Activated B cell treated with CpG ODN at 0.5 μM for 24 hours (primary cell): ENCODE data around the gene SLC6A11. TPM values are rescaled to one million over a fixed set of nuclear protein-coding genes. Genes with fewer than 3 reads are reported as not detected.
A peak's percentile ranks its signal among the peaks of the same experiment; 100 is the strongest.

Source experiments
- ATAC-seq: fragments of 200-7000 bp; cut with Tn5 transposase; one replicate; pipeline ENCODE4 v1.10.0; 2021; ENCODE audit warnings: low read depth, mild to moderate bottlenecking, moderate library complexity
- CTCF ChIA-PET: fragments of 350-600 bp; sonication (Branson Sonifier 250); formaldehyde crosslinking; loops from one replicate; lab custom pipeline; 2021; ENCODE audit warnings: antibody characterized with exemption; lab: Charles Lee
- POLR2A ChIA-PET: fragments of 350-600 bp; sonication (Branson Sonifier 250); formaldehyde crosslinking; loops from one replicate; lab custom pipeline; 2021; ENCODE audit warnings: antibody characterized with exemption; lab: Charles Lee
- DNase-seq: peaks from one replicate; pipeline ENCODE4 v3.0.0; 2022
- H3K27ac Mint-ChIP-seq: one replicate; pipeline ENCODE4 v1.8.0; 2020; ENCODE audit warnings: mixed read lengths
- H3K27me3 Mint-ChIP-seq: one replicate; pipeline ENCODE4 v1.8.0; 2021; ENCODE audit warnings: mixed read lengths
- H3K36me3 Mint-ChIP-seq: one replicate; pipeline ENCODE4 v1.8.0; 2021; ENCODE audit warnings: low read depth, mixed read lengths
- H3K4me1 Mint-ChIP-seq: one replicate; pipeline ENCODE4 v1.8.0; 2021; ENCODE audit warnings: mixed read lengths
- H3K4me3 Mint-ChIP-seq: one replicate; pipeline ENCODE4 v1.8.0; 2020; ENCODE audit warnings: mild to moderate bottlenecking, mixed read lengths
- H3K9me3 Mint-ChIP-seq: one replicate; pipeline ENCODE4 v1.8.0; 2020; ENCODE audit warnings: mixed read lengths
- intact Hi-C: fragments of 100-400 bp; cut with micrococcal nuclease; formaldehyde crosslinking; loops from one replicate; pipeline ENCODE4 v1.15.1; 2024
- total RNA-seq: library from RNA; stranded (reverse); gene quantifications from 2 replicates; pipeline ENCODE4 v1.2.3, GENCODE V29; 2022
- TF ChIP-seq, protein P1 (sequence below): fragments of 200-600 bp; IDR thresholded peaks from one replicate; pipeline ENCODE4 v1.8.0; 2022; ENCODE audit warnings: antibody characterized with exemption, mild to moderate bottlenecking

Gene SLC6A11
- total RNA-seq, 1 donor from 2014 or later, result not detected

DNA sequence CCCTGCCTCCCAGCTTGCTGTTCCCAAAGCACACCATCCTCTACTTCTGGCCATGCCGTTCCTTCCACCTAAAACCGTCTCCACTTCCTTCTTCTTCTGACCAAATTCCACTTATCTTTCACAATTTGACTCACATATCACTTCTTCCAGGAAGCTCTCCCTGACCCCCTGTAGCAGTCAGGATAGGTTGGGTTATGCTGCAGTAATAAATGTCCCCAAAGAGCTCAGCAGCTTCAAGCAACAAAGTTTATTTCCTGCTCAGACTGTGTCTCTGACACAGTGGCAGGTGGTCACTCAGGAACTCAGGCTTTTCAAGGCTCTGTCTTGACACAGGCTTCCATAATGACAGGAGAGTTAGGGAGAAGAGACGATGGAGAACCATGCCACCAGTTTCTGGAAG is 27.4 kb downstream of the SLC6A11 start:
- peaks cover 14% of the 10 kb centered on the region for H3K4me1 Mint-ChIP-seq
- no peak for DNase-seq
- TF ChIP-seq, protein P1, sequence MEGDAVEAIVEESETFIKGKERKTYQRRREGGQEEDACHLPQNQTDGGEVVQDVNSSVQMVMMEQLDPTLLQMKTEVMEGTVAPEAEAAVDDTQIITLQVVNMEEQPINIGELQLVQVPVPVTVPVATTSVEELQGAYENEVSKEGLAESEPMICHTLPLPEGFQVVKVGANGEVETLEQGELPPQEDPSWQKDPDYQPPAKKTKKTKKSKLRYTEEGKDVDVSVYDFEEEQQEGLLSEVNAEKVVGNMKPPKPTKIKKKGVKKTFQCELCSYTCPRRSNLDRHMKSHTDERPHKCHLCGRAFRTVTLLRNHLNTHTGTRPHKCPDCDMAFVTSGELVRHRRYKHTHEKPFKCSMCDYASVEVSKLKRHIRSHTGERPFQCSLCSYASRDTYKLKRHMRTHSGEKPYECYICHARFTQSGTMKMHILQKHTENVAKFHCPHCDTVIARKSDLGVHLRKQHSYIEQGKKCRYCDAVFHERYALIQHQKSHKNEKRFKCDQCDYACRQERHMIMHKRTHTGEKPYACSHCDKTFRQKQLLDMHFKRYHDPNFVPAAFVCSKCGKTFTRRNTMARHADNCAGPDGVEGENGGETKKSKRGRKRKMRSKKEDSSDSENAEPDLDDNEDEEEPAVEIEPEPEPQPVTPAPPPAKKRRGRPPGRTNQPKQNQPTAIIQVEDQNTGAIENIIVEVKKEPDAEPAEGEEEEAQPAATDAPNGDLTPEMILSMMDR, result no peak
- no peaks in the 10 kb centered on the region for H3K9me3 Mint-ChIP-seq
- POLR2A ChIA-PET, result no interaction called here
- H3K27me3 Mint-ChIP-seq, result peaks cover 23% of the 10 kb centered on the region
- CTCF ChIA-PET, result no interaction called here
- no peak for ATAC-seq
- intact Hi-C loops, result no loop called here
- no peak overlapping the region for H3K27ac Mint-ChIP-seq
- H3K4me3 Mint-ChIP-seq, result no peak overlapping the region
- no peaks in the 10 kb centered on the region for H3K36me3 Mint-ChIP-seq

DNA sequence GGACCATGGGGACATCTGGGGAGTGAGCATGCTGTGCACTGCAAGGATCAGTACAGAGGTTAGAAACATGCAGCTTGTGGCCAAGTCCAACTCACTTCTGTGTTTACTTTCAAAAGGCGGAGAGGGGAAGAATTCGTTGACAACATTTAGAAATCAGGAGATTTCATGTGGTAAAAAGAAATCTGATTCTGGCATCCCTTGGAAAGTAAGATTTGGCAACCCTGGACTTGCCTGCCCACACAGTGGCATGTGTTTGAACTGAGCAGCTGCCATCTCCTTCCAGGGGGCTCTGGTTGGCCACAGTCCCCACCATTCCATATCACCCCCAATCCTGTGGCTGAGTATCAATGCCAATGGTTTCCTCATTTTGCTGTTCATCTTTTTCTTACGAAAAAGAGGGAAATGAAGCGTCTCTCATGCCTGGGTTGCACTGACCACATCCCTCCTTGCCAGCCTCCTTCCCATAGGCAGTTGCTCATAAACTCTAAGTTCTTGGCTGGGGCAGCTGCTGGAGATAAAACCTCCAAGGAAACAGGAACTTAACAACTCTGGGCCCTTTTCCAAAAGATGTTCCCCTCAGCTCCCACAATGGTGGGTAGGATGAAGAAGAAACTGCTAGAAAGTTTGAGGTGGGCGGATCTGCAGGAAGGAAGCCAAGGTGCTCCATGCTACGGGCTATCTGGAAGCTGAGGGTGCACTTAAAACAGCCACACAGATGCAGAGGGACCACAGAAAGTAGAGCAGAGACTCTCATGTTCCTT is 29.2 kb downstream of the SLC6A11 start:
- no peak overlapping the region for H3K27ac Mint-ChIP-seq
- intact Hi-C loops, result no loop called here
- CTCF ChIA-PET, result no interaction called here
- POLR2A ChIA-PET, result no interaction called here
- ATAC-seq (no peak), DNase-seq (no peak)
- TF ChIP-seq, protein P1, result no peak
- peaks cover 13% of the 10 kb centered on the region for H3K27me3 Mint-ChIP-seq
- no peak overlapping the region for H3K4me3 Mint-ChIP-seq
- no peaks in the 10 kb centered on the region for H3K9me3 Mint-ChIP-seq
- H3K4me1 Mint-ChIP-seq, result peaks cover 14% of the 10 kb centered on the region
- no peaks in the 10 kb centered on the region for H3K36me3 Mint-ChIP-seq

- no peaks in the 10 kb centered on the region for H3K36me3 Mint-ChIP-seq
- no peak overlapping the region for H3K4me3 Mint-ChIP-seq
- H3K9me3 Mint-ChIP-seq, result no peaks in the 10 kb centered on the region
- DNase-seq (no peak), ATAC-seq (peak; percentile 85)
- CTCF ChIA-PET, result no interaction called here
- H3K27ac Mint-ChIP-seq, result no peak overlapping the region
- peaks cover 7% of the 10 kb centered on the region for H3K27me3 Mint-ChIP-seq
- POLR2A ChIA-PET, result no interaction called here
- intact Hi-C loops, result no loop called here
- TF ChIP-seq, protein P1, result no peak
- peaks cover 14% of the 10 kb centered on the region for H3K4me1 Mint-ChIP-seq
Observed at GRCh38 chr3:10845839-10846656, 30.0 kb downstream of the SLC6A11 start.

GRCh38 chr3:10846657-10846975 is 30.6 kb downstream of the SLC6A11 start:
- ATAC-seq, result no peak
- intact Hi-C loops, result no loop called here
- no peak overlapping the region for H3K27ac Mint-ChIP-seq

GRCh38 chr3:10848261-10848660 is 32.2 kb downstream of the SLC6A11 start:
- TF ChIP-seq, protein P1, result no peak
- peaks cover 14% of the 10 kb centered on the region for H3K4me1 Mint-ChIP-seq
- intact Hi-C loops, result no loop called here
- ChIA-PET POLR2A (no interaction called here), CTCF (no interaction called here)
- no peak overlapping the region for H3K27ac Mint-ChIP-seq
- H3K9me3 Mint-ChIP-seq, result no peaks in the 10 kb centered on the region
- H3K4me3 Mint-ChIP-seq, result no peak overlapping the region
- H3K36me3 Mint-ChIP-seq, result no peaks in the 10 kb centered on the region
- DNase-seq (no peak), ATAC-seq (no peak)
- peaks cover 17% of the 10 kb centered on the region for H3K27me3 Mint-ChIP-seq

More at GRCh38 chr3:10846657-10846975, 30.6 kb downstream of the SLC6A11 start:
- H3K36me3 Mint-ChIP-seq, result no peaks in the 10 kb centered on the region
- TF ChIP-seq, protein P1, result no peak
- H3K9me3 Mint-ChIP-seq, result no peaks in the 10 kb centered on the region
- no peak overlapping the region for H3K4me3 Mint-ChIP-seq
- no peak for DNase-seq
- CTCF ChIA-PET, result no interaction called here
- peaks cover 14% of the 10 kb centered on the region for H3K4me1 Mint-ChIP-seq
- POLR2A ChIA-PET, result no interaction called here
- H3K27me3 Mint-ChIP-seq, result peaks cover 10% of the 10 kb centered on the region
